GM18868 (cell line): ENCODE measurements around the gene SEMA5A.
A peak's percentile ranks its signal among the peaks of the same experiment; 100 is the strongest.

Source experiments
- ATAC-seq: cut with Tn5 transposase; IDR thresholded peaks from one replicate; pipeline ENCODE4 v1.9.1; 2021; ENCODE audit warnings: mild to moderate bottlenecking, moderate library complexity; ENCODE audit not compliant: unreplicated experiment

SEMA5A gene

GRCh38 chr5:9090381-9091026 is 455.4 kb downstream of the SEMA5A start:
- ATAC-seq = peak; percentile 62

GRCh38 chr5:9089893-9090292 is 456.0 kb downstream of the SEMA5A start:
- ATAC-seq = peak; percentile 9

- ATAC-seq = no peak
Measured at GRCh38 chr5:9082996-9083395, 462.9 kb downstream of the SEMA5A start.

- ATAC-seq = no peak
Measured at GRCh38 chr5:9072701-9073100, 473.2 kb downstream of the SEMA5A start.

- ATAC-seq = no peak
Measured at GRCh38 chr5:9071524-9071923, 474.4 kb downstream of the SEMA5A start.

GRCh38 chr5:9071074-9071473 is 474.8 kb downstream of the SEMA5A start:
- ATAC-seq = no peak

GRCh38 chr5:9069650-9070049 is 476.2 kb downstream of the SEMA5A start:
- no peak for ATAC-seq

- no peak for ATAC-seq
Measured at GRCh38 chr5:9067154-9067553, 478.7 kb downstream of the SEMA5A start.

- no peak for ATAC-seq
Measured at GRCh38 chr5:9066349-9066748, 479.5 kb downstream of the SEMA5A start.

- peak; percentile 8 for ATAC-seq
Measured at GRCh38 chr5:9063615-9064245, 482.1 kb downstream of the SEMA5A start.

- ATAC-seq = peak; percentile 78
Measured at GRCh38 chr5:9062873-9063272, 483.0 kb downstream of the SEMA5A start.

GRCh38 chr5:9059920-9060691 is 485.8 kb downstream of the SEMA5A start:
- peak; percentile 33 for ATAC-seq

- no peak for ATAC-seq
Measured at GRCh38 chr5:9058666-9059065, 487.2 kb downstream of the SEMA5A start.

- ATAC-seq = no peak
Measured at GRCh38 chr5:9058161-9058560, 487.7 kb downstream of the SEMA5A start.

- no peak for ATAC-seq
Measured at GRCh38 chr5:9057406-9058000, 488.4 kb downstream of the SEMA5A start.

- ATAC-seq = no peak
Measured at GRCh38 chr5:9056046-9056445, 489.8 kb downstream of the SEMA5A start.

GRCh38 chr5:9054821-9055589 is 490.9 kb downstream of the SEMA5A start:
- ATAC-seq = no peak

- ATAC-seq = peak; percentile 58
Measured at GRCh38 chr5:9054322-9054721, 491.6 kb downstream of the SEMA5A start.

GRCh38 chr5:9052421-9052820 is 493.5 kb downstream of the SEMA5A start:
- no peak for ATAC-seq

- ATAC-seq = no peak
Measured at GRCh38 chr5:9051779-9052178, 494.1 kb downstream of the SEMA5A start.

GRCh38 chr5:9047932-9048331 is 497.9 kb downstream of the SEMA5A start:
- ATAC-seq = no peak
